AG04449 (cell line): ENCODE measurements around the gene AMBRA1.

ENCODE experiments used
- CTCF ChIA-PET: fragments of 350-600 bp; formaldehyde crosslinking; extraction: SDS; loops from one replicate; lab custom pipeline; 2021; ENCODE audit warnings: antibody characterized with exemption; lab: Yijun Ruan, JAX
- POLR2A ChIA-PET: fragments of 400-600, 350-600 bp; formaldehyde crosslinking; extraction: SDS; loops from one replicate; lab custom pipeline; 2020; ENCODE audit warnings: antibody characterized with exemption, inconsistent platforms; lab: Yijun Ruan, JAX
- DNase-seq: peaks from one replicate; pipeline ENCODE4 v3.0.0-alpha.2; 2010; ENCODE audit warnings: low read depth, low spot score
- H3K4me3 ChIP-seq: 2 replicates; pipeline ENCODE4 v1.5.1; 2011; ENCODE audit warnings: low read depth, mild to moderate bottlenecking, control low read depth, low read length
- CTCF ChIP-seq: IDR thresholded peaks from one replicate; pipeline ENCODE4 v1.5.1; 2011; ENCODE audit warnings: mild to moderate bottlenecking, moderate library complexity, low read length, control low read depth, inconsistent platforms; ENCODE audit not compliant: insufficient read depth; ENCODE audit errors: missing control alignments

AMBRA1 gene

GRCh38 chr11:46408407-46408986 is 185.3 kb downstream of the AMBRA1 start:
- TF ChIP-seq CTCF: no peak
- H3K4me3 ChIP-seq: no peak overlapping the region
- CTCF ChIA-PET: interaction anchor here (1.3 to 2.5 kb wide), 3 partner anchors 16 to 21 kb away, joined by 5 to 11 read pairs (median 9); partner anchors contain the start of gene CHRM4
- POLR2A ChIA-PET: no interaction called here
- no peak for DNase-seq

DNA sequence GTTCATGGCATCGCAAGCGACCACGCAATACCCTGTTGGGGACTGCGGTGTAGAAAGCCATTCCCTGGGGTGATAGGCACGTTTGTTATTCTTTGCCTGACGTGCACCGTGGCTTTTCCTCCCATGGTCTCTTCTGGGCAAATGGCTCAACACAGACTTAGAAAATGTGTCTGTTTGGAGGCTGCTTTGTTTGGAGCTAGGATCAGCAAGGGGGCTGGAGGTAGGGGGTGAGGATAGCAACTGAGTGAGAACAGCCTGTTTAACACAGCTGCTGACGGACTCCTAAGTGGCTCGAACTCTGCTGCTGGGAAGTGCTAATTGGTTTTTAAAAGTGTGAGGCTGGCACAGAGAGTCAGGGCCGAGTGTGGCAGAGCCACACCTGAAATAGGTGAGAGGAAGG is 186.2 kb downstream of the AMBRA1 start:
- CTCF ChIA-PET: interaction anchor here (1.1 to 2.5 kb wide), 2 partner anchors 10 to 18 kb away, joined by 3 to 11 read pairs; no protein-coding TSS in a partner anchor
- no peak for DNase-seq
- TF ChIP-seq CTCF: no peak
- POLR2A ChIA-PET: interaction anchor here (0.6 kb wide), 1 partner anchor 70 kb away, joined by 3 read pairs; no protein-coding TSS in a partner anchor
- no peak overlapping the region for H3K4me3 ChIP-seq

GRCh38 chr11:46404476-46405017 is 189.3 kb downstream of the AMBRA1 start:
- TF ChIP-seq CTCF: no peak
- H3K4me3 ChIP-seq: no peak overlapping the region
- DNase-seq: no peak
- POLR2A ChIA-PET: no interaction called here
- CTCF ChIA-PET: interaction anchor here (1.3 to 2.5 kb wide), 7 partner anchors 13 to 133 kb away, joined by 4 to 21 read pairs (median 8); partner anchors contain the start of gene CHRM4

GRCh38 chr11:46402957-46403902 is 190.6 kb downstream of the AMBRA1 start:
- no peak for TF ChIP-seq CTCF
- POLR2A ChIA-PET: no interaction called here
- no peak for DNase-seq
- CTCF ChIA-PET: interaction anchor here (0.7 to 2.5 kb wide), 7 partner anchors 11 to 185 kb away, joined by 3 to 21 read pairs (median 6); partner anchors contain the start of gene CHRM4
- H3K4me3 ChIP-seq: no peak overlapping the region

DNA sequence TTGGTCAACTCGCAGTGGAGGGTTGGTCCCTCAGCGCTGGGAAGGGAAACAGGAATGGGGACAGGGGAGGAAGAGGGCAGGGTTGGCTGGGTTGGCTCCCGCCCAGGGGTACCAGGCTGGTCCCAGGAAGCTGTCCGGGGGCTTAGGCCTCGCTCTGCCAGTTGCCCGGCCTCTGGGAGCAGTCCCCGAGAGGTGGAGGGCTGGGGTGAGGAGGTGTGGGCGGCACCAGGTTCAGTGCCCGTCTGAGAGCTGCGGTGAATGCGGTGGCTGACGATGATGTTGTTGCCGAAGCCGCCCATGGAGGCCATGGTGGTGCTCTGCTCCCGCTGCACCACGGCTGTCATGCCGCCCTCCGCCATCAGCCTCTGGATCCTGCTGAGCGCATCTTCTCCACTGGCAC is 196.3 kb downstream of the AMBRA1 start:
- ChIA-PET POLR2A (no interaction called here), CTCF (interaction anchor here (1.6 to 4.0 kb wide), 3 partner anchors 9 to 29 kb away, joined by 3 to 34 read pairs (median 5); no protein-coding TSS in a partner anchor)
- no peak for TF ChIP-seq CTCF
- DNase-seq: no peak
- no peak overlapping the region for H3K4me3 ChIP-seq
